ENCODE measurements around the gene LSS.
"Not testable (repeated sequence)": the region's sequence is repeated elsewhere in the genome, so short reads cannot be mapped to it uniquely, and the experiment has no call there.

- not testable (repeated sequence) for TF ChIP-seq CTCF, POLR2A (IDR thresholded peaks at IDR 0.05)
These were observed 52.0 kb downstream of the LSS start for GRCh38 chr21:46176443-46177129.

All from Peyer's patch (tissue), 4 donors.